Testis (tissue), 2 donors: Measurements from ENCODE around the gene VPS35L.

Experiments
- POLR2A ChIP-seq: fragments of 450-650 bp; IDR thresholded peaks from one replicate; pipeline ENCODE4 v1.6.1; 2017; ENCODE audit warnings: antibody characterized with exemption, mild to moderate bottlenecking, moderate library complexity
- TF ChIP-seq, protein P1 (sequence below), 3 experiments: fragments of 450-650 bp in 2 of 3; fragments of 200-600 bp in 1 of 3; sonication (generic) in 1 of 3; IDR thresholded peaks; one replicate each; pipeline ENCODE4 v1.5.1; 2016 to 2019; ENCODE audit warnings: antibody characterized with exemption in 3 of 3, mild to moderate bottlenecking in 2 of 3, moderate library complexity in 1 of 3

DNA sequence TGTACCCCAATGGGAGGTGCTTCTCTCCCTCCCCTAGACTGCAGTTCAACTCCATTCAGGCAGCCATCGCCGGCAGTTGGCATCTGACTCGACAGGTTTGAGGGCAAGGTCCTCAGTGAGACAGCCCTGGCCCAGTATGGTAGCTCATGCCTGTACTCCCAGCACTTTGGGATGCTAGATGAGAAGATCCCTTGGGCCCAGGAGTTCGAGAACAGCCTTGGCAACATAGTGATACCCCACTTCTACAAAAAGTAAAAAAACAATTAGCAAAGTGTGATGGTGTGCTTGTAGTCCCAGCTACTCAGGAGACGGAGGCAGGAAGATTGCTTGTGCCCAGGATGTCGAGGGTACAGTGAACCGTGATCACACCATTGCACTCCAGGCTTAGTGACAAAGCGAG is 12.1 kb downstream of the VPS35L start:
- TF ChIP-seq, protein P1, sequence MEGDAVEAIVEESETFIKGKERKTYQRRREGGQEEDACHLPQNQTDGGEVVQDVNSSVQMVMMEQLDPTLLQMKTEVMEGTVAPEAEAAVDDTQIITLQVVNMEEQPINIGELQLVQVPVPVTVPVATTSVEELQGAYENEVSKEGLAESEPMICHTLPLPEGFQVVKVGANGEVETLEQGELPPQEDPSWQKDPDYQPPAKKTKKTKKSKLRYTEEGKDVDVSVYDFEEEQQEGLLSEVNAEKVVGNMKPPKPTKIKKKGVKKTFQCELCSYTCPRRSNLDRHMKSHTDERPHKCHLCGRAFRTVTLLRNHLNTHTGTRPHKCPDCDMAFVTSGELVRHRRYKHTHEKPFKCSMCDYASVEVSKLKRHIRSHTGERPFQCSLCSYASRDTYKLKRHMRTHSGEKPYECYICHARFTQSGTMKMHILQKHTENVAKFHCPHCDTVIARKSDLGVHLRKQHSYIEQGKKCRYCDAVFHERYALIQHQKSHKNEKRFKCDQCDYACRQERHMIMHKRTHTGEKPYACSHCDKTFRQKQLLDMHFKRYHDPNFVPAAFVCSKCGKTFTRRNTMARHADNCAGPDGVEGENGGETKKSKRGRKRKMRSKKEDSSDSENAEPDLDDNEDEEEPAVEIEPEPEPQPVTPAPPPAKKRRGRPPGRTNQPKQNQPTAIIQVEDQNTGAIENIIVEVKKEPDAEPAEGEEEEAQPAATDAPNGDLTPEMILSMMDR (IDR thresholded peaks at IDR 0.05), result no peak
- no peak for TF ChIP-seq POLR2A
